A549 (cell line): ENCODE data around the gene TMEM138.

ENCODE experiments used
- EP300 ChIP-seq, 2 experiments: fragments of >200 bp; sonication (Bioruptor Twin); formaldehyde crosslinking; IDR thresholded peaks; 2 replicates in 1 of 2; 3 replicates in 1 of 2; pipeline ENCODE4 v1.6.1; 2016 to 2017
- ESRRA ChIP-seq: fragments of 150-350 bp; IDR thresholded peaks from 2 replicates; pipeline ENCODE4 v1.6.1; 2014; ENCODE audit warnings: mild to moderate bottlenecking, low read length, borderline replicate concordance
- HDAC2 ChIP-seq: fragments of 200-600 bp; sonication (generic); IDR thresholded peaks from 2 replicates; pipeline ENCODE4 v1.6.1; 2016
- KDM1A ChIP-seq: fragments of 200-600 bp; sonication (generic); IDR thresholded peaks from 2 replicates; pipeline ENCODE4 v1.6.1; 2016; ENCODE audit warnings: low read depth, mild to moderate bottlenecking
- MAFK ChIP-seq: fragments of 450-650 bp; IDR thresholded peaks from 2 replicates; pipeline ENCODE4 v1.6.1; 2014; ENCODE audit not compliant: partially characterized antibody
- POLR2A ChIP-seq: IDR thresholded peaks from 2 replicates; pipeline ENCODE4 v1.6.1; 2012; ENCODE audit warnings: mild to moderate bottlenecking, low read length
- RAD21 ChIP-seq, 2 experiments: fragments of >200 bp in 1 of 2; sonication (Bioruptor Twin) in 1 of 2; formaldehyde crosslinking in 1 of 2; IDR thresholded peaks in 1 of 2; conservative IDR thresholded peaks in 1 of 2; 2 replicates in 1 of 2; 3 replicates in 1 of 2; pipeline ENCODE4 v1.6.1; 2012 to 2018; ENCODE audit warnings: inconsistent platforms in 1 of 2
- RNF2 ChIP-seq: fragments of 200-600 bp; sonication (generic); IDR thresholded peaks from 2 replicates; pipeline ENCODE4 v1.6.1; 2016; ENCODE audit warnings: low read depth, mild to moderate bottlenecking, antibody characterized with exemption, moderate library complexity, borderline replicate concordance
- ZFP36 ChIP-seq: fragments of 450-650 bp; IDR thresholded peaks from 2 replicates; pipeline ENCODE4 v1.6.1; 2014; ENCODE audit warnings: borderline replicate concordance; ENCODE audit not compliant: partially characterized antibody
- ZNF302 ChIP-seq: fragments of 250-450 bp; sonication (Bioruptor Pico); IDR thresholded peaks from 2 replicates; pipeline ENCODE4 v1.9.0; 2021; ENCODE audit warnings: inconsistent platforms, mild to moderate bottlenecking, moderate library complexity
- TF ChIP-seq, protein P1 (sequence below): fragments of >200 bp; sonication (Bioruptor Twin); formaldehyde crosslinking; IDR thresholded peaks from 3 replicates; pipeline ENCODE4 v1.5.1; 2016
- TF ChIP-seq, protein P2 (sequence below): fragments of >200 bp; sonication (Bioruptor Twin); formaldehyde crosslinking; IDR thresholded peaks from 3 replicates; pipeline ENCODE4 v1.6.1; 2016
- TF ChIP-seq, protein P3 (sequence below): fragments of 150-350 bp; IDR thresholded peaks from 2 replicates; pipeline ENCODE4 v1.6.1; 2014; ENCODE audit warnings: low read depth, mild to moderate bottlenecking, low read length
- TF ChIP-seq, protein P4 (sequence below): IDR thresholded peaks from 2 replicates; pipeline ENCODE4 v1.6.1; 2012

DNA sequence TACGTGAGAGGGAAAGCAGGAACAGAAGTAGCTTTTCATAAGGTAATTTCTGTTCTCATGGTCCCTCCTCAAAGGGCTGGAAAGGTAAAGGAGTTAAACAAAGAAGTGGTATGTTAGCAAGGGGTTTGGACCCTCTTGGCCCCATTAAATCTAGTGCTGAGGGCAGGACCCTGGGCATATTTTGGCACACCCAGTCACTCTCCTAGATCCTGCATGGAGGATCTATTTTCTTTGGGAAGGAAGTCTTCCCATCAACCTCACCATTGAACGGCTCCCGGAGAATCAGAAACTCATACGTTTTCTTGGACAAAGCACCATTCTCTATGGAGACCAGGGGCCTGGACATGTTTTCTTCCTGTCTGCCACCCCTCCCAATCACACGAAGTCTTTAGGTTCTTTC lies 41.9 kb downstream of the TMEM138 start:
- TF ChIP-seq EP300 (IDR thresholded peaks at IDR 0.05), result no peak
- TF ChIP-seq ESRRA, result no peak
- no peak for TF ChIP-seq MAFK
- TF ChIP-seq POLR2A, result no peak
- TF ChIP-seq, protein P1, sequence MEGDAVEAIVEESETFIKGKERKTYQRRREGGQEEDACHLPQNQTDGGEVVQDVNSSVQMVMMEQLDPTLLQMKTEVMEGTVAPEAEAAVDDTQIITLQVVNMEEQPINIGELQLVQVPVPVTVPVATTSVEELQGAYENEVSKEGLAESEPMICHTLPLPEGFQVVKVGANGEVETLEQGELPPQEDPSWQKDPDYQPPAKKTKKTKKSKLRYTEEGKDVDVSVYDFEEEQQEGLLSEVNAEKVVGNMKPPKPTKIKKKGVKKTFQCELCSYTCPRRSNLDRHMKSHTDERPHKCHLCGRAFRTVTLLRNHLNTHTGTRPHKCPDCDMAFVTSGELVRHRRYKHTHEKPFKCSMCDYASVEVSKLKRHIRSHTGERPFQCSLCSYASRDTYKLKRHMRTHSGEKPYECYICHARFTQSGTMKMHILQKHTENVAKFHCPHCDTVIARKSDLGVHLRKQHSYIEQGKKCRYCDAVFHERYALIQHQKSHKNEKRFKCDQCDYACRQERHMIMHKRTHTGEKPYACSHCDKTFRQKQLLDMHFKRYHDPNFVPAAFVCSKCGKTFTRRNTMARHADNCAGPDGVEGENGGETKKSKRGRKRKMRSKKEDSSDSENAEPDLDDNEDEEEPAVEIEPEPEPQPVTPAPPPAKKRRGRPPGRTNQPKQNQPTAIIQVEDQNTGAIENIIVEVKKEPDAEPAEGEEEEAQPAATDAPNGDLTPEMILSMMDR, result no peak
- no peak for TF ChIP-seq ZFP36
- TF ChIP-seq, protein P2, sequence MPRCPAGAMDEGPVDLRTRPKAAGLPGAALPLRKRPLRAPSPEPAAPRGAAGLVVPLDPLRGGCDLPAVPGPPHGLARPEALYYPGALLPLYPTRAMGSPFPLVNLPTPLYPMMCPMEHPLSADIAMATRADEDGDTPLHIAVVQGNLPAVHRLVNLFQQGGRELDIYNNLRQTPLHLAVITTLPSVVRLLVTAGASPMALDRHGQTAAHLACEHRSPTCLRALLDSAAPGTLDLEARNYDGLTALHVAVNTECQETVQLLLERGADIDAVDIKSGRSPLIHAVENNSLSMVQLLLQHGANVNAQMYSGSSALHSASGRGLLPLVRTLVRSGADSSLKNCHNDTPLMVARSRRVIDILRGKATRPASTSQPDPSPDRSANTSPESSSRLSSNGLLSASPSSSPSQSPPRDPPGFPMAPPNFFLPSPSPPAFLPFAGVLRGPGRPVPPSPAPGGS, result no peak
- no peak for TF ChIP-seq ZNF302 (CRISPR knock-in tag)
- no peak for TF ChIP-seq RNF2
- TF ChIP-seq, protein P3, sequence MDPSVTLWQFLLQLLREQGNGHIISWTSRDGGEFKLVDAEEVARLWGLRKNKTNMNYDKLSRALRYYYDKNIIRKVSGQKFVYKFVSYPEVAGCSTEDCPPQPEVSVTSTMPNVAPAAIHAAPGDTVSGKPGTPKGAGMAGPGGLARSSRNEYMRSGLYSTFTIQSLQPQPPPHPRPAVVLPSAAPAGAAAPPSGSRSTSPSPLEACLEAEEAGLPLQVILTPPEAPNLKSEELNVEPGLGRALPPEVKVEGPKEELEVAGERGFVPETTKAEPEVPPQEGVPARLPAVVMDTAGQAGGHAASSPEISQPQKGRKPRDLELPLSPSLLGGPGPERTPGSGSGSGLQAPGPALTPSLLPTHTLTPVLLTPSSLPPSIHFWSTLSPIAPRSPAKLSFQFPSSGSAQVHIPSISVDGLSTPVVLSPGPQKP, result no peak
- TF ChIP-seq HDAC2, result no peak
- no peak for TF ChIP-seq RAD21 (conservative IDR thresholded peaks at IDR 0.05 in 1 of 2, IDR thresholded peaks at IDR 0.05 in 1 of 2)
- no peak for TF ChIP-seq KDM1A
- TF ChIP-seq, protein P4, sequence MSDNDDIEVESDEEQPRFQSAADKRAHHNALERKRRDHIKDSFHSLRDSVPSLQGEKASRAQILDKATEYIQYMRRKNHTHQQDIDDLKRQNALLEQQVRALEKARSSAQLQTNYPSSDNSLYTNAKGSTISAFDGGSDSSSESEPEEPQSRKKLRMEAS, result no peak
